Stimulated activated CD8-positive, alpha-beta memory T cell treated with anti-CD3 and anti-CD28 coated beads, Interleukin-7, amount 100 ng/mL, for 4 hours (primary cell): ENCODE data around the gene CCDC77.

Experiments used
- DNase-seq, 2 donors: peaks; one replicate each; pipeline ENCODE4 v3.0.0-alpha.2; 2020; ENCODE audit warnings: low read depth in 2 of 2

CCDC77 gene

DNA sequence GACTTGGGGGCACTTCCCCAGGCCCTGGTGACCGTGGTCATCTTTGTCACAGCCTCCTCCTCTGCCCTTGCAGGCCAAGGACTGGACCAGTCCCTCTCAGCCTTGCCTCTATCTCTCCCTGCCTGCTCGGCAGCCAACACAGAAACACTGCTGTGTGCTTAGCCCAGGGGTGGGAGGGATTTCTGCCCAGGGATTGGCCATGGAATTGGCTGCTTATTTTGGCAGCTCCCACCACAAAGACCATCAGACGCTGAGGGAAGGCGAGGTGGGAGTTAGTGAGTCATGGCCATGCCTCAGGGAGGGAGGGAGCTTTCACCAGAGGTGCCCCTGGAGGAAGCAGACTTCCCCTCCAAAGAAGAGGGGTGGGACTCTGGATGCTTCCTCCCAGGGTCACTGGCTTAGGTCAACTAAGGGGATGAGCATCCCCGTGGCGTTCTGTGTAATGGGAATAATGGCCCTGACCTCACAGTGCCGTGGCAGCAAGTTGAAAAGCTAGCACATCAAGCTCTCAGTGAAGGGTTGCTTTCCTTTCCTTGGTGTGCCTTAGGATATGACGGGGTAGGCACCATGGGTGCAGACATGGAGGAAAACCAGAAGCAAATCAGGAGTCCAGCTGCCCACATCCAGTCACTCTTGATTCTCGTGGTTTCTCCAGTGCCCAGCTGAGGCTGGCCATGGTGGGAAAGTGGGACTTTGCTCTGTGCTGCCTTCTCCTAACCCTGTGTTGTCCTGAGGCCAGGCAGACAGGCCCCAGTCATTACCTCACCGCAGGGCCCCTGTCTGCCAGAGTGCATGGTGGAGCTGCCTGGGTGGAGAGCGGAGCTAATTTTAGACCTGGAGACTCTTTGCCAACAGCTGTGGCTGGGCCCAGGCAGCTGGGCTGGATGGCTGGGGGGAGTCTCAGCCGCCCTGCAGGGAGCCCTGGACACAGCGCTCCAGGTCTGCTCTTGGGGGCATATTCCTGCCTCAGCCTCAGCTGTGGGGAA is 79.7 kb downstream of the CCDC77 start:
- DNase-seq, result no peak

DNA sequence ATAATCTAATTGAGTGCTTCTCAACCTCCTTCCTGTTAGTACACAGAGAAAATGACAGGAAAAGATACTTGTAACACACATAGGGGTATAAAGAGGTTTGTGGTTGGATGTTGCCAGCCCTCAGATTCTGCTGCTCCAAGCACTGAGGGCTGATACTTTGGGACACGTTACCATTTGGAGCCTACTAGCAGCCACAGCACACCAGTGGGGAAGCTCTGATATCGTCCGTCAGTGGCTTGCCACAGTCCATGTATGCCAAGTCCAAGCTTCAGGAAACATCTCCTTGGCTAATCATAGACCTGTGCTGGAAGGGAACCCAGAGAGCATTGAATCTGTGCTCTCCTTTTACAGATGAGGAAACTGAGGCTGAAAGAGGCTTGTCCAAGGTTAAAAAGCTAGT is 80.6 kb downstream of the CCDC77 start:
- DNase-seq, result no peak

- DNase-seq, result no peak
Observed at GRCh38 chr12:484096-484495, 82.7 kb downstream of the CCDC77 start.

- no peak for DNase-seq
Observed at GRCh38 chr12:490260-490659, 88.8 kb downstream of the CCDC77 start.
